HG03095 (cell line): Measurements from ENCODE around the gene SDHA.

Experiments used
- ATAC-seq: cut with Tn5 transposase; IDR thresholded peaks from one replicate; pipeline ENCODE4 v1.9.1; 2021; ENCODE audit warnings: moderate library complexity; ENCODE audit not compliant: unreplicated experiment

SDHA gene

GRCh38 chr5:217494-218456, at the start of gene SDHA, which contains the start of gene CCDC127:
Gene SDHA, plus strand, starts transcription at chr5:218320. Its CDS starts 36 bp downstream, at chr5:218356.
Gene CCDC127, minus strand, starts transcription at chr5:218153. Its CDS starts 1,304 bp downstream, at chr5:216849.
- peak; percentile 57 for ATAC-seq

GRCh38 chr5:169071-169727, 48.9 kb upstream of the SDHA start:
- ATAC-seq = no peak

GRCh38 chr5:169728-170094, 48.4 kb upstream of the SDHA start:
- ATAC-seq = no peak

- ATAC-seq = no peak
These were observed 46.9 kb upstream of the SDHA start for GRCh38 chr5:170971-171800.

GRCh38 chr5:171801-172331, 46.3 kb upstream of the SDHA start:
- no peak for ATAC-seq

GRCh38 chr5:172421-172820, 45.7 kb upstream of the SDHA start:
- no peak for ATAC-seq

GRCh38 chr5:172841-173251, 45.3 kb upstream of the SDHA start:
- ATAC-seq = no peak

GRCh38 chr5:173392-174290, 44.5 kb upstream of the SDHA start:
- no peak for ATAC-seq

- no peak for ATAC-seq
These were observed 43.9 kb upstream of the SDHA start for GRCh38 chr5:174291-174600.

- ATAC-seq = no peak
These were observed 43.1 kb upstream of the SDHA start for GRCh38 chr5:174876-175465.

- ATAC-seq = no peak
These were observed 41.8 kb upstream of the SDHA start for GRCh38 chr5:176296-176823.

GRCh38 chr5:178110-178509, 40.0 kb upstream of the SDHA start:
- ATAC-seq = no peak

GRCh38 chr5:179401-179800, 38.7 kb upstream of the SDHA start:
- ATAC-seq = no peak

- no peak for ATAC-seq
These were observed 37.7 kb upstream of the SDHA start for GRCh38 chr5:180286-180918.

GRCh38 chr5:181160-181559, 37.0 kb upstream of the SDHA start:
- ATAC-seq = no peak

- no peak for ATAC-seq
These were observed 36.6 kb upstream of the SDHA start for GRCh38 chr5:181566-181965.

GRCh38 chr5:182126-182525, 36.0 kb upstream of the SDHA start:
- ATAC-seq = no peak

GRCh38 chr5:184471-184870, 33.6 kb upstream of the SDHA start:
- ATAC-seq = no peak
